ENCODE results near the gene DTWD1. TPM values are rescaled to one million over a fixed set of nuclear protein-coding genes. Genes with fewer than 3 reads are reported as not detected.
"Not testable (repeated sequence)": the region's sequence is repeated elsewhere in the genome, so short reads cannot be mapped to it uniquely, and the experiment has no call there.

DTWD1 gene
- total RNA-seq, 1 donor from 2014 or later, result 13.3 TPM

GRCh38 chr15:49652922-49653321 lies 32.1 kb downstream of the DTWD1 start:
- TF ChIP-seq, protein P1, sequence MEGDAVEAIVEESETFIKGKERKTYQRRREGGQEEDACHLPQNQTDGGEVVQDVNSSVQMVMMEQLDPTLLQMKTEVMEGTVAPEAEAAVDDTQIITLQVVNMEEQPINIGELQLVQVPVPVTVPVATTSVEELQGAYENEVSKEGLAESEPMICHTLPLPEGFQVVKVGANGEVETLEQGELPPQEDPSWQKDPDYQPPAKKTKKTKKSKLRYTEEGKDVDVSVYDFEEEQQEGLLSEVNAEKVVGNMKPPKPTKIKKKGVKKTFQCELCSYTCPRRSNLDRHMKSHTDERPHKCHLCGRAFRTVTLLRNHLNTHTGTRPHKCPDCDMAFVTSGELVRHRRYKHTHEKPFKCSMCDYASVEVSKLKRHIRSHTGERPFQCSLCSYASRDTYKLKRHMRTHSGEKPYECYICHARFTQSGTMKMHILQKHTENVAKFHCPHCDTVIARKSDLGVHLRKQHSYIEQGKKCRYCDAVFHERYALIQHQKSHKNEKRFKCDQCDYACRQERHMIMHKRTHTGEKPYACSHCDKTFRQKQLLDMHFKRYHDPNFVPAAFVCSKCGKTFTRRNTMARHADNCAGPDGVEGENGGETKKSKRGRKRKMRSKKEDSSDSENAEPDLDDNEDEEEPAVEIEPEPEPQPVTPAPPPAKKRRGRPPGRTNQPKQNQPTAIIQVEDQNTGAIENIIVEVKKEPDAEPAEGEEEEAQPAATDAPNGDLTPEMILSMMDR (IDR thresholded peaks at IDR 0.05), result no peak
- TF ChIP-seq POLR2A (IDR thresholded peaks at IDR 0.05) (no peak), POLR2AphosphoS5 (IDR thresholded peaks at IDR 0.05; ENCODE audit: insufficient read depth in 1 of 2, low read depth in 1 of 2) (no peak)
- Histone ChIP-seq H3K9me3 (peaks cover 2% of the 10 kb centered on the region), H3K27me3 (no peaks in the 10 kb centered on the region), H3K36me3 (no peaks in the 10 kb centered on the region), H3K4me3 (no peak overlapping the region), H3K27ac (no peak overlapping the region), H3K4me1 (no peaks in the 10 kb centered on the region)
- intact Hi-C loops (cut with DNase I), result no loop called here
- no peak for DNase-seq (ENCODE audit: extremely low spot score in 2 of 2)

DNA sequence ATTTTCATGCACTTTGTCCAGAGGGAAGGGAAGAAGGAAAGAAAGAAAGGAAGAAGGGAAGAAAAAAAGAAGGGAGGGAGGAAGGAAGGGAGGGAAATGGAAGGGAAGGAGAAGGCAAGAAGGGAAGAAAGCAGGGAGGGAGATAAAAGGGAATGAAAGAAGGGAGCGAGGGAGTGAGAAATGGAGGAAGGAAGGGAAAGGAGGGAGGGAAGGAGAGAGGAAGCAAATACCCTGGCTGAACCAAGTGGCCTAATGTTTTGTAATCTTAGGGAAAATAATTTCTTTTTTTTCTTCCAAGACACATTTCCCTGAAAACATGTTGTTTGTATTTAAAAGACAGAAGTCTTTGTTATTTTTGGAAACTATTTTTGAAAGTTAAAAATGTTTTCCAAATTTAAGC lies 35.9 kb downstream of the DTWD1 start:
- H3K4me1 ChIP-seq, result no peaks in the 10 kb centered on the region
- peaks cover 2% of the 10 kb centered on the region for H3K9me3 ChIP-seq
- no peaks in the 10 kb centered on the region for H3K36me3 ChIP-seq
- no peak overlapping the region for H3K27ac ChIP-seq
- DNase-seq (ENCODE audit: extremely low spot score in 2 of 2), result no peak
- H3K27me3 ChIP-seq, result no peaks in the 10 kb centered on the region
- intact Hi-C loops (cut with DNase I), result no loop called here
- H3K4me3 ChIP-seq, result no peak overlapping the region
- TF ChIP-seq, protein P1 (IDR thresholded peaks at IDR 0.05), result no peak
- no peak for TF ChIP-seq POLR2A (IDR thresholded peaks at IDR 0.05)
- TF ChIP-seq POLR2AphosphoS5 (IDR thresholded peaks at IDR 0.05; ENCODE audit: insufficient read depth in 1 of 2, low read depth in 1 of 2), result no peak

- Histone ChIP-seq H3K36me3 (no peaks in the 10 kb centered on the region), H3K27ac (no peak overlapping the region), H3K4me3 (no peak overlapping the region), H3K4me1 (no peaks in the 10 kb centered on the region), H3K9me3 (no peaks in the 10 kb centered on the region), H3K27me3 (no peaks in the 10 kb centered on the region)
- TF ChIP-seq POLR2A (IDR thresholded peaks at IDR 0.05) (no peak), POLR2AphosphoS5 (IDR thresholded peaks at IDR 0.05; ENCODE audit: insufficient read depth in 1 of 2, low read depth in 1 of 2) (no peak)
- TF ChIP-seq, protein P1 (IDR thresholded peaks at IDR 0.05), result no peak
- intact Hi-C loops (cut with DNase I), result no loop called here
- no peak for DNase-seq (ENCODE audit: extremely low spot score in 2 of 2)
Observed at GRCh38 chr15:49664716-49665115, 43.9 kb downstream of the DTWD1 start.

- H3K36me3 ChIP-seq; H3K4me1 ChIP-seq; H3K27me3 ChIP-seq; H3K4me3 ChIP-seq; H3K9me3 ChIP-seq; H3K27ac ChIP-seq; intact Hi-C loops (cut with DNase I); DNase-seq (ENCODE audit: extremely low spot score in 2 of 2): not testable (repeated sequence)
Observed at GRCh38 chr15:49666486-49666885, 45.6 kb downstream of the DTWD1 start.

DNA sequence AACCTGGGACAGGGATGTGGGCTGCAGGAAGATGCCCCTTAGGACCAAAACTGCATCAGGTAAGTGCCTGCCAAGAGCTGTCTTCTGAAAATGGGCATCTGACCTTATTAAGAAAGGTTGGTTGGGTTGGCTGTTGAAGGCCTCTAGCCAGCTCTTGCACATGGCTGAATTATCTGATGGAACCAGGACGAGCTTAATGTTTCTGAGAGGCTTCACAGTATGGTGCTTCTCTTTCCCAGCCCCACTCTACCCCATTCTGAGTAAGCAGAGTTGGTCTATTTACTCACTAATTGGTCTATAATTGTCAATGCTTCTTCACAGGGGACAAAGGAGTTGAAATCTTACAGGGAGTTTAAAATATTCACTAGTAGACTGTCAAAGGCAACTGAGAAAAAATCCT lies 48.4 kb downstream of the DTWD1 start:
- intact Hi-C loops (cut with DNase I), result no loop called here
- no peak overlapping the region for H3K4me3 ChIP-seq
- no peaks in the 10 kb centered on the region for H3K36me3 ChIP-seq
- no peaks in the 10 kb centered on the region for H3K27me3 ChIP-seq
- H3K9me3 ChIP-seq, result no peaks in the 10 kb centered on the region
- H3K27ac ChIP-seq, result no peak overlapping the region
- no peak for DNase-seq (ENCODE audit: extremely low spot score in 2 of 2)
- TF ChIP-seq POLR2AphosphoS5 (IDR thresholded peaks at IDR 0.05; ENCODE audit: insufficient read depth in 1 of 2, low read depth in 1 of 2) (no peak), POLR2A (IDR thresholded peaks at IDR 0.05) (no peak)
- TF ChIP-seq, protein P1 (IDR thresholded peaks at IDR 0.05), result no peak
- H3K4me1 ChIP-seq, result no peaks in the 10 kb centered on the region

- H3K4me1 ChIP-seq, result no peaks in the 10 kb centered on the region
- intact Hi-C loops (cut with DNase I), result no loop called here
- DNase-seq (ENCODE audit: extremely low spot score in 2 of 2), result no peak
- peak overlapping the region; percentile 23 for H3K27ac ChIP-seq
- H3K4me3 ChIP-seq, result no peak overlapping the region
- no peaks in the 10 kb centered on the region for H3K9me3 ChIP-seq
- TF ChIP-seq, protein P1 (IDR thresholded peaks at IDR 0.05), result no peak
- TF ChIP-seq POLR2AphosphoS5 (IDR thresholded peaks at IDR 0.05; ENCODE audit: insufficient read depth in 1 of 2, low read depth in 1 of 2) (no peak), POLR2A (IDR thresholded peaks at IDR 0.05) (no peak)
- H3K36me3 ChIP-seq, result no peaks in the 10 kb centered on the region
- H3K27me3 ChIP-seq, result no peaks in the 10 kb centered on the region
Observed at GRCh38 chr15:49673861-49674260, 53.0 kb downstream of the DTWD1 start.
